MG63 (cell line): ENCODE data around the gene VPS13D. TPM values are rescaled to one million over a fixed set of nuclear protein-coding genes. Genes with fewer than 3 reads are reported as not detected.

ENCODE experiments used
- total RNA-seq: library from RNA; depleted of rRNA; stranded (reverse); fragments of >200 nt; shearing (Covaris generic); gene quantifications from 2 replicates; pipeline ENCODE4 v1.2.3, GENCODE V29; 2014; ENCODE audit warnings: low replicate concordance; rRNA removed

The VPS13D gene
- total RNA-seq, 1 experiment from 2014 or later = 12.1 TPM

Other genes with a start within 250 kb of the VPS13D start
- gene MFN2, start 249.6 kb upstream of the VPS13D start, total RNA-seq = 25.2 and 43.7 TPM in 2 replicates
- 33.8 and 35.9 TPM in 2 replicates for gene MIIP, start 210.5 kb upstream of the VPS13D start, total RNA-seq
- gene TNFRSF8, start 166.7 kb upstream of the VPS13D start, total RNA-seq = 0.82 TPM in 1 of 2 replicates, not detected in the other
- 2.5 and 3.9 TPM in 2 replicates for gene TNFRSF1B, start 63.0 kb upstream of the VPS13D start, total RNA-seq